Ovary (tissue), 9 donors: ENCODE data around the gene SLC38A9. TPM values are rescaled to one million over a fixed set of nuclear protein-coding genes. Genes with fewer than 3 reads are reported as not detected.

Experiments used
- DNase-seq, 5 donors: peaks; one replicate each; pipeline ENCODE4 v3.0.0-alpha.2; 2019 to 2020
- H3K27ac ChIP-seq, 2 donors: fragments of 200-600 bp; one replicate each; pipeline versions ENCODE4 v1.5.1 to v1.8.0; 2019 to 2022
- H3K27me3 ChIP-seq: fragments of 200-600 bp; one replicate; pipeline ENCODE4 v1.8.0; 2022
- H3K36me3 ChIP-seq: fragments of 200-600 bp; sonication (generic); one replicate; pipeline ENCODE4 v1.5.1; 2019
- H3K4me1 ChIP-seq: one replicate; pipeline ENCODE4 v1.8.1; 2013; ENCODE audit warnings: mild to moderate bottlenecking, moderate library complexity; ENCODE audit not compliant: insufficient read depth
- H3K4me3 ChIP-seq: fragments of 200-600 bp; sonication (generic); one replicate; pipeline ENCODE4 v1.5.1; 2017
- H3K9me3 ChIP-seq, 2 donors: fragments of 200-600 bp in 1 of 2; sonication (generic) in 1 of 2; one replicate each; pipeline versions ENCODE4 v1.5.1 to v1.8.1; 2013 to 2019; ENCODE audit warnings: mild to moderate bottlenecking in 1 of 2, moderate library complexity in 1 of 2
- CTCF ChIP-seq, 3 donors: fragments of 450-650 bp in 2 of 3; fragments of 200-600 bp in 1 of 3; IDR thresholded peaks; one replicate each; pipeline versions ENCODE4 v1.5.1 to v1.8.0; 2016 to 2022; ENCODE audit warnings: antibody characterized with exemption in 3 of 3, mild to moderate bottlenecking in 1 of 3
- EP300 ChIP-seq: sonication (generic); formaldehyde crosslinking; IDR thresholded peaks from one replicate; pipeline ENCODE4 v1.6.1; 2017; ENCODE audit warnings: antibody characterized with exemption
- POLR2A ChIP-seq: fragments of 450-650 bp; IDR thresholded peaks from one replicate; pipeline ENCODE4 v1.6.1; 2017; ENCODE audit warnings: antibody characterized with exemption, mild to moderate bottlenecking, moderate library complexity
- WGBS, 3 donors: extraction: QIAGEN DNeasy Blood & Tissue Kit in 1 of 3; methylation state at CpG; one replicate each; pipeline versions ENCODE4 v1.1.5 to v1.1.7; 2013 to 2017; 5-methylcytosine and 5-hydroxymethylcytosine counted together
- intact Hi-C, 4 donors: fragments of 100-400 bp; cut with DNase I; formaldehyde crosslinking; loops; one replicate each; pipeline versions ENCODE4 v1.11.0 to v1.15.1; 2022 to 2023
- polyA plus RNA-seq, 2 donors: library from polyadenylated mRNA; stranded (reverse); fragments of 200-250 nt in 1 of 2; fragments of 350-450 nt in 1 of 2; fragmentation: Illumina TruSeq in 1 of 2; extraction: RNeasy Lipid Tissue Mini Kit (QIAGEN cat#74804) in 1 of 2; gene quantifications; one replicate each; pipeline ENCODE4 v1.2.3, GENCODE V29; 2013 to 2014
- total RNA-seq, 7 donors: library from RNA; depleted of rRNA in 2 of 7; stranded (reverse); fragments of >200 nt in 2 of 7; fragmentation: NEBNext Ultra II Directional in 3 of 7; extraction: Animal tissue kit (Norgen Biotek cat#: 25700) in 3 of 7; gene quantifications; one replicate each; pipeline versions ENCODE4 v1.1.0 to v1.2.4, GENCODE V29; 2016 to 2023
- donor health status: DM: no; HTN: no; CAD: no; lungs with moderate emphysema.
- donor health status: DM: no; HTN: no; CAD: no.
- donor health status: Bipolar disorder and iron deficiency.
- donor health status: DM: yes; HTN: yes; CAD: no.
- donor health status: DM: no; HTN: no; CAD: no.
- donor health status: DM: yes; HTN: yes; CAD: no.

SLC38A9 gene
- total and polyA plus RNA-seq, 9 donors = 7.9 to 29.6 (median 16.2) TPM

- intact Hi-C loops = no loop called here
- no peaks in the 10 kb centered on the region for H3K9me3 ChIP-seq
These were observed 3.4 kb downstream of the SLC38A9 start for GRCh38 chr5:55708732-55709131.

DNA sequence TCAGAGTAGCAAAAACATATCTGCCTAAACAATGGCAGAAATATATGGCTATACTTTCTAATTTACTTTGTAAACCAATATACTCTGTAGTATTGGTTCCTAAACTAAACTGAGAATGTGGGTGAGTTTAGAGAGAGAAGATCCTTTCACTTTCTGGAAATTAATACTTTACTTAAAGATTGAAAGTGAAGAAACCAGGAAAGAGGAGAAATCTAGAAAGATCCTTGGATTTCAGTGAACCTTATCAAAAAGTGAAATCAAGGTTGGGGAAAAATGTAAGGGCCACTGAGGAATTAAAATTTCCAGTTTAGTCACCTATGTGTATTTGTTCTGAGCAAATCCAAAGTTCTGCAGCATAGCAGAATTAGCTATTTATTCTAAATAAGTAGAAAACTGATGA lies 5.9 kb downstream of the SLC38A9 start:
- no peak for DNase-seq
- Histone ChIP-seq H3K9me3 (no peaks in the 10 kb centered on the region), H3K27me3 (no peaks in the 10 kb centered on the region), H3K36me3 (no peaks in the 10 kb centered on the region), H3K4me3 (no peak overlapping the region), H3K27ac (no peak overlapping the region), H3K4me1 (peaks cover 3% of the 10 kb centered on the region)
- intact Hi-C loops = no loop called here
- TF ChIP-seq CTCF (IDR thresholded peaks at IDR 0.05) = no peak
- TF ChIP-seq EP300 = no peak
- TF ChIP-seq POLR2A = no peak

More at GRCh38 chr5:55708732-55709131, 3.4 kb downstream of the SLC38A9 start:
- no peak for TF ChIP-seq CTCF (IDR thresholded peaks at IDR 0.05)
- TF ChIP-seq POLR2A = no peak
- no peak for TF ChIP-seq EP300
- Histone ChIP-seq H3K4me3 (no peak overlapping the region), H3K27ac (no peak overlapping the region), H3K36me3 (no peaks in the 10 kb centered on the region), H3K27me3 (no peaks in the 10 kb centered on the region), H3K4me1 (peaks cover 8% of the 10 kb centered on the region)
- DNase-seq = no peak

- H3K9me3 ChIP-seq = no peaks in the 10 kb centered on the region
- H3K4me1 ChIP-seq = no peaks in the 10 kb centered on the region
- TF ChIP-seq EP300 (no peak), POLR2A (no peak), CTCF (IDR thresholded peaks at IDR 0.05) (no peak)
- DNase-seq = no peak
- no peak overlapping the region for H3K4me3 ChIP-seq
- no peak overlapping the region for H3K27ac ChIP-seq
- WGBS, 3 donors = 5 to 12% (median 10%) methylated on average over 1 of the region's 1 CpG
- H3K27me3 ChIP-seq = no peaks in the 10 kb centered on the region
- intact Hi-C loops = no loop called here
- H3K36me3 ChIP-seq = no peaks in the 10 kb centered on the region
These were observed 9.4 kb downstream of the SLC38A9 start for GRCh38 chr5:55702598-55703345.

- WGBS, 3 donors = 83 to 93% (median 92%) methylated on average over 3 of the region's 3 CpGs
- no peak for DNase-seq
- H3K9me3 ChIP-seq = no peaks in the 10 kb centered on the region
- no peak for TF ChIP-seq POLR2A
- TF ChIP-seq CTCF (IDR thresholded peaks at IDR 0.05) = no peak
- no peak for TF ChIP-seq EP300
- H3K27me3 ChIP-seq = no peaks in the 10 kb centered on the region
- H3K4me3 ChIP-seq = no peak overlapping the region
- no peak overlapping the region for H3K27ac ChIP-seq
- intact Hi-C loops = no loop called here
- H3K4me1 ChIP-seq = no peaks in the 10 kb centered on the region
- no peaks in the 10 kb centered on the region for H3K36me3 ChIP-seq
These were observed 10.5 kb downstream of the SLC38A9 start for GRCh38 chr5:55701462-55702103.
